Fibroblast of lung (primary cell): ENCODE measurements around the gene KCTD15.

Experiments used
- EZH2 ChIP-seq: IDR thresholded peaks from 2 replicates; pipeline ENCODE4 v1.5.1; 2012; ENCODE audit warnings: low read length, control low read depth, mild to moderate bottlenecking; ENCODE audit errors: missing control alignments
- TF ChIP-seq, protein P1 (sequence below), 2 donors: IDR thresholded peaks in 1 of 2; conservative IDR thresholded peaks in 1 of 2; 1 replicate in 1 of 2; 2 replicates in 1 of 2; pipeline ENCODE4 v1.5.1; 2011 to 2012; ENCODE audit warnings: low read length in 2 of 2, control low read depth in 1 of 2, inconsistent platforms in 1 of 2, low read depth in 1 of 2, mild to moderate bottlenecking in 1 of 2

DNA sequence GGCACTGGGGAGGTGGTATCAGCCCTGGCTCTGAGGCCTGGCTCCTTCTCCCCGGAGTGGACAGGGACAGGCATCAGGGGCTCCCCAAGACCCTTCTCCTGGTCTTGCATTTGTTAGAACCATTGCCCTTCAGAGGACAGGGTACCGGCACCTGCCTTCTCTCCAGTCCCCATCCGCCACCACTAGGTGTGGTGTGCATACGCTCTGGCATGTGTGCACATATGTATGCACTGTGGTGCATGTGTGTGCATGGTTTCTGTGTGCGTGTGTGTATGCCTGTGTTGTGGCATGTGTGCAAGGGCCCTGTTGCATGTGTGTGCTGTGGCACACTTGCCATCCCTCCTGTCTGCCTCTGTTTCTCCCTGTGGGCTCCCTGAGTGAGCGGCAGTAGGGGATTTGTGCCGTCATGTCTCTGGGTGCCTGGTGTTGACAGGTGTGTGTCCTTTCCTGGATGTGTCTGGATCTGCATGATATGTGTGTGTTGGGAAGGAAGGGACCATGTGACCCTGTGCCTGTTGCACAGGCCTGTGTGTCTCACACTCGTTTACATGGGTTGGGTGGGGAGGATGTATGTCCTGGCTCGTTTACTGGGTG, 9.3 kb downstream of the KCTD15 start:
- TF ChIP-seq, protein P1, sequence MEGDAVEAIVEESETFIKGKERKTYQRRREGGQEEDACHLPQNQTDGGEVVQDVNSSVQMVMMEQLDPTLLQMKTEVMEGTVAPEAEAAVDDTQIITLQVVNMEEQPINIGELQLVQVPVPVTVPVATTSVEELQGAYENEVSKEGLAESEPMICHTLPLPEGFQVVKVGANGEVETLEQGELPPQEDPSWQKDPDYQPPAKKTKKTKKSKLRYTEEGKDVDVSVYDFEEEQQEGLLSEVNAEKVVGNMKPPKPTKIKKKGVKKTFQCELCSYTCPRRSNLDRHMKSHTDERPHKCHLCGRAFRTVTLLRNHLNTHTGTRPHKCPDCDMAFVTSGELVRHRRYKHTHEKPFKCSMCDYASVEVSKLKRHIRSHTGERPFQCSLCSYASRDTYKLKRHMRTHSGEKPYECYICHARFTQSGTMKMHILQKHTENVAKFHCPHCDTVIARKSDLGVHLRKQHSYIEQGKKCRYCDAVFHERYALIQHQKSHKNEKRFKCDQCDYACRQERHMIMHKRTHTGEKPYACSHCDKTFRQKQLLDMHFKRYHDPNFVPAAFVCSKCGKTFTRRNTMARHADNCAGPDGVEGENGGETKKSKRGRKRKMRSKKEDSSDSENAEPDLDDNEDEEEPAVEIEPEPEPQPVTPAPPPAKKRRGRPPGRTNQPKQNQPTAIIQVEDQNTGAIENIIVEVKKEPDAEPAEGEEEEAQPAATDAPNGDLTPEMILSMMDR (conservative IDR thresholded peaks at IDR 0.05 in 1 of 2, IDR thresholded peaks at IDR 0.05 in 1 of 2; ENCODE audit: low read depth in 1 of 2, low read length in 2 of 2): no peak
- no peak for TF ChIP-seq EZH2
